Testis (tissue), 3 donors: Measurements from ENCODE around the gene EXOSC10. TPM values are rescaled to one million over a fixed set of nuclear protein-coding genes. Genes with fewer than 3 reads are reported as not detected.
"Not testable (repeated sequence)": the region's sequence is repeated elsewhere in the genome, so short reads cannot be mapped to it uniquely, and the experiment has no call there.

Experiments
- DNase-seq: peaks from one replicate; pipeline ENCODE4 v3.0.0-alpha.2; 2019
- H3K27ac ChIP-seq, 2 donors: fragments of 200-600 bp; sonication (generic); one replicate each; pipeline ENCODE4 v1.5.1; 2019
- H3K27me3 ChIP-seq: fragments of 200-600 bp; sonication (generic); one replicate; pipeline ENCODE4 v1.5.1; 2019
- H3K36me3 ChIP-seq: fragments of 200-600 bp; sonication (generic); one replicate; pipeline ENCODE4 v1.5.1; 2017; ENCODE audit warnings: low read depth; ENCODE audit errors: missing control alignments
- H3K4me1 ChIP-seq: fragments of 200-600 bp; sonication (generic); one replicate; pipeline ENCODE4 v1.5.1; 2019
- H3K4me3 ChIP-seq, 2 donors: fragments of 200-600 bp; sonication (generic); one replicate each; pipeline ENCODE4 v1.5.1; 2017 to 2019
- H3K9me3 ChIP-seq: fragments of 200-600 bp; sonication (generic); one replicate; pipeline ENCODE4 v1.5.1; 2017
- POLR2A ChIP-seq: fragments of 450-650 bp; IDR thresholded peaks from one replicate; pipeline ENCODE4 v1.6.1; 2017; ENCODE audit warnings: antibody characterized with exemption, mild to moderate bottlenecking, moderate library complexity
- WGBS, 2 donors: methylation state at CpG; one replicate each; pipeline ENCODE4 v1.1.5; 2018; 5-methylcytosine and 5-hydroxymethylcytosine counted together
- intact Hi-C: fragments of 100-400 bp; cut with DNase I; formaldehyde crosslinking; loops from one replicate; pipeline ENCODE4 v1.15.1; 2023; ENCODE audit warnings: low total_unique reads
- polyA plus RNA-seq: library from polyadenylated mRNA; stranded (reverse); fragments of 350-450 nt; fragmentation: Illumina TruSeq; extraction: RNeasy Lipid Tissue Mini Kit (QIAGEN cat#74804); gene quantifications from one replicate; pipeline ENCODE4 v1.2.3, GENCODE V29; 2014; ENCODE audit warnings: low read depth, low replicate concordance; ENCODE audit not compliant: insufficient read depth
- total RNA-seq, 2 donors: library from RNA; depleted of rRNA; stranded (reverse); fragments of >200 nt; gene quantifications; one replicate each; pipeline ENCODE4 v1.2.3, GENCODE V29; 2016
- TF ChIP-seq, protein P1 (sequence below), 3 experiments: fragments of 450-650 bp in 2 of 3; fragments of 200-600 bp in 1 of 3; sonication (generic) in 1 of 3; IDR thresholded peaks; one replicate each; pipeline ENCODE4 v1.5.1; 2016 to 2019; ENCODE audit warnings: antibody characterized with exemption in 3 of 3, mild to moderate bottlenecking in 2 of 3, moderate library complexity in 1 of 3

Gene EXOSC10
- total and polyA plus RNA-seq, 3 donors from 2014 or later, result 67.5 to 78.8 (median 78.4) TPM

DNA sequence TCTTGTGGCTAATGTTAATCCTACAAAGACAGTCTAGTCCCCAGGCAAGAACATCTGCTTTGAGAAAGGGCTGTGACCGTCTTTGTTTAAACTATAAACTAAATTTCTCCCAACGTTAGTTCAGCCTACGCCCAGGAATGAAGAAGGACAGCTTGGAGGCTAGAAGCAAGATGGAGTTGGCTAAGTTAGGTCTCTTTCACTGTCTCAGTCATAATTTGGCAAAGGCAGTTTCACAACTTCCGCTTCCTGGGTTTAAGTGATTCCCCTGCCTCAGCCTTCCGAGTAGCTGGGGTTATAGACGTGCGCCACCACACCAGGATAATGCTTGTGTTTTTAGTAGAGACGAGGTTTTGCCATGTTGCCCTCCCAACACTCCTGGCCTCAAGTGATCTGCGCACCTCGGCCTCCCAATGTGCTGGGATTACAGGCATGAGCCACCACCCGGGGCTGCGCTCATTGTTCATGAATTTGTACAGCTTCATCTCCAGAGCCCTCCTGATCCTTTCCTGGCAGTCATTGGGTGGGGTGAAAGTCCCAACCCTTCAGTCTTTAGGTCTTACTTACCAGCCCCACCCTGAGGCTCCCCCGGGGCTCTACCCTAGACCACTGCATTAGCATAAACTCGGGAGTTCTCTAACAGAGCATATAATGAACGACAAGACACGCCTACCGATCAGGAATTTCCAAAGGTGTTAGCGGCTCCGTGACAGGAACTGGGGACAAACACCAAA is 47.7 kb downstream of the EXOSC10 start:
- Histone ChIP-seq H3K4me1 (no peaks in the 10 kb centered on the region), H3K27ac (no peak overlapping the region), H3K36me3 (no peaks in the 10 kb centered on the region), H3K4me3 (no peak overlapping the region), H3K9me3 (no peaks in the 10 kb centered on the region), H3K27me3 (no peaks in the 10 kb centered on the region)
- no peak for DNase-seq
- TF ChIP-seq, protein P1, sequence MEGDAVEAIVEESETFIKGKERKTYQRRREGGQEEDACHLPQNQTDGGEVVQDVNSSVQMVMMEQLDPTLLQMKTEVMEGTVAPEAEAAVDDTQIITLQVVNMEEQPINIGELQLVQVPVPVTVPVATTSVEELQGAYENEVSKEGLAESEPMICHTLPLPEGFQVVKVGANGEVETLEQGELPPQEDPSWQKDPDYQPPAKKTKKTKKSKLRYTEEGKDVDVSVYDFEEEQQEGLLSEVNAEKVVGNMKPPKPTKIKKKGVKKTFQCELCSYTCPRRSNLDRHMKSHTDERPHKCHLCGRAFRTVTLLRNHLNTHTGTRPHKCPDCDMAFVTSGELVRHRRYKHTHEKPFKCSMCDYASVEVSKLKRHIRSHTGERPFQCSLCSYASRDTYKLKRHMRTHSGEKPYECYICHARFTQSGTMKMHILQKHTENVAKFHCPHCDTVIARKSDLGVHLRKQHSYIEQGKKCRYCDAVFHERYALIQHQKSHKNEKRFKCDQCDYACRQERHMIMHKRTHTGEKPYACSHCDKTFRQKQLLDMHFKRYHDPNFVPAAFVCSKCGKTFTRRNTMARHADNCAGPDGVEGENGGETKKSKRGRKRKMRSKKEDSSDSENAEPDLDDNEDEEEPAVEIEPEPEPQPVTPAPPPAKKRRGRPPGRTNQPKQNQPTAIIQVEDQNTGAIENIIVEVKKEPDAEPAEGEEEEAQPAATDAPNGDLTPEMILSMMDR (IDR thresholded peaks at IDR 0.05), result no peak
- TF ChIP-seq POLR2A, result no peak
- intact Hi-C loops, result no loop called here
- WGBS, 2 donors, result 63 to 77% methylated on average over 17 to 19 of the region's 19 CpGs

DNA sequence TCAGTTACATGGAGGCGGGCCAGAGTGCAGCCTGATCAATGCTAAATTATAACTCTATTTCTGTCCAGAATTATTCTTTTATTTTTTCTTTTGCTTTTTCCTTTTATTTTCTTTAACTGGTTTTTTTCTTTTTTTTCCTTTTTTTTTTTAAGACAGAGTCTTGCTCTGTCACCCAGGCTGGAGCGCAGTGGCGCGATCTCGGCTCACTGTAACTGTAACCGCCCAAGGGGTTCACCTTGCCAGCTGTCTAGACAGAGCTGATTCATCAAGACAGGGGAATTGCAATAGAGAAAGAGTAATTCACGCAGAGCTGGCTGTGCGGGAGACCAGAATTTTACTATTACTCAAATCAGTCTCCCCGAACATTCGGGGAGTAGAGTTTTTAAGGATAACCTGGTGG is 48.5 kb downstream of the EXOSC10 start:
- DNase-seq, H3K4me1 ChIP-seq, H3K36me3 ChIP-seq, intact Hi-C loops, H3K4me3 ChIP-seq, H3K9me3 ChIP-seq, H3K27me3 ChIP-seq, H3K27ac ChIP-seq: not testable (repeated sequence)
- 94 to 96% methylated on average over 10 of the region's 10 CpGs for WGBS, 2 donors

DNA sequence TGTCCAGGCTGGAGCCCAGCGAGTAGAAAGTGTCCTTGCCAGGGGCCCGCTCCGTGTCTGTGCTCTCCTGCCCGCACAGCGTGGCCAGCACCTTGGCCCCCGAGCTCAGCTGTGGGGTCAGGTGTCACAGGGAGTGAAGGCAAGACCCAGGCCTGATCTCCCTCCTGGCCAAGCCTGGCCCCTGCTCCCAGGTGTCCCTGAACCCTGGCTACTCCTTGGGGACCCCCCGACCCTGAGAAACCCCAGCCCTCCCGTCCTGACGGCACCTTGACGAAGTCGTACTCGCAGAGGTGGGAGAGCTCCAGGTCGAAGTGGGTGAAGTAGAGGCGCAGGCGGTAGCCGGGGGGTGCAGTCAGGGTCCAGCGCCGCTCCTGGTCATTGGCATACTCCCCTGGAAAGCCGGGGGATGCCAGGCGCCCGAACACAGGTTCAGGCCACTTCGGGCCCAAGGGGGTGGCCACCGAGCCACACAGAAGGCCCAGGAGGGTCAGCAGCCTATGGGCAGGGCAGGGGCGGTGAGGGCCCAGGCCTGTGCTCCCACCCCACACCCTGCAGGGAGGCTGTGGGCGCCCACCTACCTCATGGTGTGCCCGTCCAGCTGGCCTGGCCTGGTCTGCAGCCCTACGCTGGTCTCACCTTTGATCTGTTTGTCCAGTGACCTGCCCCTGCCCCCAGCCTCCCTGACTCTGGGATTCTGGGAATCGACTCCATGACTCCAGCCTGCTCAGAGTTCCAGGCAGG is 52.9 kb downstream of the EXOSC10 start, which contains the start of gene MASP2:
Gene MASP2 (minus strand): TSS at position 615 of the 741 bp plus-strand sequence. CDS start 32 bp downstream, at position 583.
- H3K9me3 ChIP-seq, result no peaks in the 10 kb centered on the region
- no peak for DNase-seq
- no peaks in the 10 kb centered on the region for H3K27me3 ChIP-seq
- no peaks in the 10 kb centered on the region for H3K4me1 ChIP-seq
- H3K27ac ChIP-seq, result no peak within 1 kb of the TSS
- H3K36me3 ChIP-seq, result no peaks in the 10 kb centered on the region
- WGBS, 2 donors, result 93 to 96% methylated on average over 19 to 28 of the region's 28 CpGs
- no peak within 1 kb of the TSS for H3K4me3 ChIP-seq
- TF ChIP-seq POLR2A, result no peak
- TF ChIP-seq, protein P1 (IDR thresholded peaks at IDR 0.05), result no peak
- intact Hi-C loops, result loop anchor here (10.0 kb wide), 1 partner anchor 598 kb away; no protein-coding TSS in a partner anchor

DNA sequence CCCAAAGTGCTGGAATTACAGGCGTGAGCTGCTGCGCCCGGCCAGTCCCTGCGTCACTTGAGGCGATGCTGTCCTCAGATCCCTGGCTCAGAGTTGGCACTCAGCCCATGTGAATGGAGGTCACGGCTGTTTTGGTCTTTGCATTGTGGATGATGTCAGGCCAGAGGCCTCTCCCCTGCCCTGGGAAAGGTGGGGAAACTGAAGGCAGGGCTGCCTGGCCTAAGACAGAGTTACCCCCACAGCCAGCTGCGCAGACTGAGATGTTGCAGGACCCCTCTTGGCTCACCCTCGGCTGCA is 53.5 kb downstream of the EXOSC10 start:
- Histone ChIP-seq H3K27ac (no peak overlapping the region), H3K27me3 (no peaks in the 10 kb centered on the region), H3K4me3 (no peak overlapping the region), H3K9me3 (no peaks in the 10 kb centered on the region), H3K36me3 (no peaks in the 10 kb centered on the region), H3K4me1 (no peaks in the 10 kb centered on the region)
- no peak for DNase-seq
- intact Hi-C loops, result loop anchor here (10.0 kb wide), 1 partner anchor 599 kb away; no protein-coding TSS in a partner anchor
- 90 to 95% methylated on average over 4 to 8 of the region's 8 CpGs for WGBS, 2 donors
- no peak for TF ChIP-seq POLR2A
- TF ChIP-seq, protein P1 (IDR thresholded peaks at IDR 0.05), result no peak

DNA sequence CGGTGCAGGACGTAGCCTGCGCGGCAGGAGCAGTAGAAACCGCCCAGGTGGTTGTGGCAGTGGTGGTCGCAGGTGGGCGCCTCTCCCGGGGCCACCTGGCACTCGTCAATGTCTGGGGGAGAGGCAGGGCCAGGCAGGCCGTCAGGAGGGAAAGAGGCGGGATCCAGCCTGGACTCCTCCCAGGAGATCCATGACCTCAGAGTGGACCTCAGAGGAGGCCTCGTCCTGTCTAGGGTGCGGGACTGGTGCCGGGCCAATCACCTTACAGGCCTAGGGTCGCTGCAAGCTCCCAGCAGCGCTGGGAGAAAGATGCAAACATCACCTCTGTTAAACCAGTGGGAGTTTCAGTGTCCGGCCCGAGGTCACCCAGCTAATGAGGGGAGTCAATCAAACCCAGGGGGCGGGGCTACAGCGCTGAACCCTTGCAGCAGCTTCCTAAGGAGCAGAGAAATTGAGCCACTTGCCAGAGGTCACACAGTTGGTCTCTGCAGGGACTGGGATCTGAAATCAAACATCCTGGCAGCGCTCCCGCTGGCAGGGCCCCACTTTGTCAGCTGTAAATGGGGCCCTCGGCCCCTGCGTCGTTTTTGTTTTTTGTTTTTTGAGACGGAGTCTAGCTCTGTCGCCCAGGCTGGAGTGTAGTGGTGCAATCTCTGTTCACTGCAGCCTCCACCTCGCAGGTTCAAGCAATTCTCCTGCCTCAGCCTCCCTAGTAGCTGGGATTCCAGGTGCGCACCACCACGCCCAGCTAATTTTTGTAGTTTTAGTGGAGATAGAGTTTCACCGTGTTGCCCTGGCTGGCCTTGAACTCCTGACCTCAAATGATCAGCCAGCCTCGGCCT is 54.0 kb downstream of the EXOSC10 start:
- no peak for TF ChIP-seq POLR2A
- TF ChIP-seq, protein P1 (IDR thresholded peaks at IDR 0.05), result no peak
- no peak overlapping the region for H3K4me3 ChIP-seq
- WGBS, 2 donors, result 52 to 64% methylated on average over 24 to 32 of the region's 32 CpGs
- DNase-seq, result no peak
- H3K27me3 ChIP-seq, result no peaks in the 10 kb centered on the region
- intact Hi-C loops, result loop anchor here (10.0 kb wide), 1 partner anchor 599 kb away; no protein-coding TSS in a partner anchor
- H3K9me3 ChIP-seq, result no peaks in the 10 kb centered on the region
- no peaks in the 10 kb centered on the region for H3K36me3 ChIP-seq
- H3K4me1 ChIP-seq, result no peaks in the 10 kb centered on the region
- no peak overlapping the region for H3K27ac ChIP-seq
